NCI-H69 (cell line): ENCODE data around the gene ACAA1.
A peak's percentile ranks its signal among the peaks of the same experiment; 100 is the strongest.
"Not testable (repeated sequence)": the region's sequence is repeated elsewhere in the genome, so short reads cannot be mapped to it uniquely, and the experiment has no call there.

ENCODE experiments used
- DNase-seq: peaks from one replicate; lab custom pipeline; 2025; lab: John Stamatoyannopoulos, UW

The ACAA1 gene, protein sequence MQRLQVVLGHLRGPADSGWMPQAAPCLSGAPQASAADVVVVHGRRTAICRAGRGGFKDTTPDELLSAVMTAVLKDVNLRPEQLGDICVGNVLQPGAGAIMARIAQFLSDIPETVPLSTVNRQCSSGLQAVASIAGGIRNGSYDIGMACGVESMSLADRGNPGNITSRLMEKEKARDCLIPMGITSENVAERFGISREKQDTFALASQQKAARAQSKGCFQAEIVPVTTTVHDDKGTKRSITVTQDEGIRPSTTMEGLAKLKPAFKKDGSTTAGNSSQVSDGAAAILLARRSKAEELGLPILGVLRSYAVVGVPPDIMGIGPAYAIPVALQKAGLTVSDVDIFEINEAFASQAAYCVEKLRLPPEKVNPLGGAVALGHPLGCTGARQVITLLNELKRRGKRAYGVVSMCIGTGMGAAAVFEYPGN

DNA sequence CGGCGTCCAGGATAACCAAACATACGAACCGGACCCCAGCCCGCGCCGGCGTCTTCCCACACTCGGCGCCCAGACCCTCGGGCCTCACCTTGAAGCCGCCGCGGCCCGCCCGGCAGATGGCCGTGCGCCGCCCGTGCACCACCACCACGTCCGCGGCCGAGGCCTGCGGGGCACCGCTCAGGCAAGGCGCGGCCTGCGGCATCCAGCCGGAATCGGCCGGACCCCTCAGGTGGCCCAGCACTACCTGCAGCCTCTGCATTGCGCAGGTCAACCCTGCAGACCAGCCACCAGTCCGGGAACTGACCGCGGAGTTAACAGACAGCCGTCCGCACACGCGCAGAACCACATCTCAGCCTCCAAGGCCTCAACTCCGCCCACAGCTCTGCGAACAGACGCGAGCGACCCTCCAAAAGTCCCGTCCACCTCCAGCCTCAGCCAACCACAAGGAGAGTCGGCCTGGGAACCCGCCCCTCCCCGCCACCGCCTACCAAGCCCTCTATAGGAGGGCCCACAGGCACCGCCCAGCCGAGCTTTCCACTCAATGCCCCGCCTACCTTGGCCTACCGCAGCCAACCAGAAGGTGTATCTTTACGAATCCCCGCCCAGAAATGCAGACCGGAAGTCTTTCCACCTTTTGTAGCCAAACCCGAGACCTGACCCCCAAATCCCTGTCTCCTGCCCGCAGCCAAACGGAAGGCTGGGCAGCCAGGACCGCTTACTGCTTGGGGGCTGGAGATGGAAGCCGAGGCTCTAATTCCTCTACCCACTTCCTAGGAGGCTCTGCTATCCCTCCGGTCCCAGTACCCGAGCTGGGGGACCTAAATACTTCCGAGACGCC, at the start of gene ACAA1:
Gene ACAA1 (minus strand): TSS at position 351 of the 838 bp plus-strand sequence. CDS start 92 bp downstream, at position 259.
- peak; percentile 97 for DNase-seq

DNA sequence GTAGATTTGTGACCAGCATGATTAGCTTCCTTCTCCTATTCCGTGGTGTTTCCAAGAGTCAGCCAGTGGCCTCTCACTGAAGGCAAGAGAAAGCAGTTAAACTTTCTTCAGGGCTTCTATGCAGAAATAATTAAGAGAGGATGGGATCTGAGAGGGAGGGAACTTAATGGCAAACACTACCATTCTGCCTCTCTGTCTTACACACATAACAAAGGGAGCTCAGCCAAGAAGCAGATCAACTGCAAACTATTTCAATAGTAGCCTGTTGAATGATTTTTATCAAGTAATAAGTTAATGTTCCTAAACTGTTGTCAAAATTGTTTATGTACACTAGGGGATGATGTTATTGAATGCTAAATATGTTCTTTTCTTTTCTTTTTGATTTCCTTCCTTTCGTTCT, 40.3 kb upstream of the ACAA1 start:
- no peak for DNase-seq

DNA sequence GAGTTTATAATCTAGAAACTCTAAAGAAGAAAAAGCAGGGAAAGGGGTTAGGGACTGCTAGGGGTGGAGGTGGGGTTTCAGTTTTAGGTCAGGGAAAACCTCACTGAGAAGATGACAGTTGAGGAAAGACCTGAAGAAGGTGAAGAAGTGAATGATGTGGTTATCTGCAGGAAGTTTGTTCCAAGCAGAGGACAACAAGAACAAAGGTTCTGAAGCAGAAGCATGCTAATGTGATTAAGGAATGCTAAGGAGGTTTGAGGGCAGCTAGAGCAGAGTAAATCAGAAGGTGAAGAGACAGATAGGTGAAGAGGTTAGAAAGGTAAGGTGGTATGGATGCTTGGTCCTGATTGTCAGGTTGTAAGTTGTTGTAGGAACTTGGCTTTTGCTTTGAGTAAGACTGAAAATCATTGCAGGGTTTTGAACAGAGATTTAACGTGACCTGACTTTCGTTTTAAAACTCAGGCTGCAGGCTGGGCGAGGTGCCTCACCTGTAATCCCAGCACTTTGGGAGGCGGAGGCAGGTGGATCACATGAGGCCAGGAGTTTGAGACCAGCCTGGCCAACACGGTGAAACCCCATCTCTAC, 37.0 kb upstream of the ACAA1 start:
- DNase-seq = no peak

DNA sequence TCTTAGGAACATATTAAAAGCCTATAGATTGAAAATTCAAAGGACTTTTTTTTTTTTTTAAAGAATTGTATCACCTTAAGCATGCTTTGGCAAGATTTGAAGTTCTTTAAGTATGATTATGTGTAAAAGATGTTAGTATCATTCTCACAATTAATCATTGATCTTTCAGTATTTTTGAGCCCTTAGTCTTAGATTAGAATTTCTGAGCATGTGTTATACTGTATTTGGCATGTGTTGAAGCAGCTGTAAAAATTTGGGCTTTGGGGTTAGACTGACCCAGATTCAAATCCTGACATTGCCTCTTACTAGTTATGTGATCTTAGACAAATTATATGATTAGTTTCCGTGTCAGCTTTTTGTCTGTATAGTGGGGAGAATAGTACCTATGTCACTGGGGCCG, 34.7 kb upstream of the ACAA1 start:
- DNase-seq = no peak

DNA sequence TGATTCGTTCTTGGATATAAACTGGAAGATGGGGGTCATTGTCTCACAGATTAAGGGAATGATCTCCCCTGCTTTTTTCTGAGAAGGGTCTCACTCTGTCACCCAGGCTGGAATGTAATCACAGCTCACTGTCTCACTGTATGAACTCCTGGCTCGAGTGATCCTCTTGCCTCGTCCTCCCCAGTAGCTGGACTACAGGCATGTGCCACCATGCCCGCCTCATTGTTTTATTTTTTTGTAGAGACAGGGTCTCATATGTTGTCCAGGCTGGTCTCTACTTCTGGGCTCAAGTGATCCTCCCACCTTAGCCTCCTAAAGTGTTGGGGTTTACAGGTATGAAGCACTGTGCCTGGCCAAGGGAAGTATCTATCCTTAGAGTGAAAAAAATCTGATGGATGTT, 33.8 kb upstream of the ACAA1 start:
- no peak for DNase-seq

DNA sequence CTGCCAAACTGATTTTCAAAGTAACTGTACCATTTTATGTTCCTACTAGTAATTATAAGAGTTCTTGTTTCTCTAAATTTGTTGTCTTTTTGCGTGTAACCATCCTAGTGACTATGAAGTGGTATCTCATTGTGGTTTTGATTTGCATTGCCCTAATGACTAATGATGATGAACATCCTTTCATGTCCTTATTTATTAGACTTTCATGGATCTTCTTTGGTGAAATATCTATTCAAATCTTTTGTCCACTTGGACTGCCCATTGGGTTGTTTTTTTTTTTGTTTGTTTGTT, 32.0 kb upstream of the ACAA1 start:
- DNase-seq = no peak

DNA sequence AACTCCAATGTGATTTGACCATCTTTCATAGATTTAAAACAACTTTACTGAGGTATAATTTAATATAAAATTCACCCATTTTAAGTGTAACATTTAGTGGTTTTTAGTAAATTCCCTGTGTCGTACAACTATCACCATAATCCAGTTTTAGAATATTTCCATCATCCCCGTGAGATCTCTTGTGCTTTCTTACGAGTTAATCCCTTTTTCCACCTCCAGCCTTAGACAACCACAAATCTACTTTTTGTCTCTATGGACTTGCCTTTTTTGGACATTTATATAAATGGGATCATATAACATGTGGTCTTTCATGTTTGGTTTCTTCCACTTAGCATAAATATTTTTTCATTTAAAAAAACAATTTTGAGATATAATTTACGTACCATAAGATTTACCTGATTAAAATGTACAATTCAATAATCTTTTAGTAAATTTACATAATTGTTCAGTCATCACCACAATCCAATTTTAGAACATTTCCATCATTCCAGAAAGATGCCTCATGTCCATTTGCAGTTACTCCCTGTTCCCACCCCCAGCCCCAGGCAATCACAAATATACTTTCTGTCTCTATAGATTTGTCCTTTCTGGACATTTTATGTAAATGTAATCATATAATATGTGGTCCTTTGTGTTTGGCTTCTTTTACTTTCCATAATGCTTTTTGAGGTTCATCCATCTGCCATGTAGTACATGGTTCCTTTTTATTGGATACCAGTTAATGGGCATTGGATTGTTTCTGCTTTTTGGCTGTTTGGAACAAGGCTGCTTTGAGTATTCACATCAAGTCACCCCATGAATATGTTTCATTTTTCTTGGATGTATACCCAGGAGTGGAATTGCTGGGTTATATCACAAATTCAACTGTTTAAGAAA, 31.5 kb upstream of the ACAA1 start:
- DNase-seq = no peak

DNA sequence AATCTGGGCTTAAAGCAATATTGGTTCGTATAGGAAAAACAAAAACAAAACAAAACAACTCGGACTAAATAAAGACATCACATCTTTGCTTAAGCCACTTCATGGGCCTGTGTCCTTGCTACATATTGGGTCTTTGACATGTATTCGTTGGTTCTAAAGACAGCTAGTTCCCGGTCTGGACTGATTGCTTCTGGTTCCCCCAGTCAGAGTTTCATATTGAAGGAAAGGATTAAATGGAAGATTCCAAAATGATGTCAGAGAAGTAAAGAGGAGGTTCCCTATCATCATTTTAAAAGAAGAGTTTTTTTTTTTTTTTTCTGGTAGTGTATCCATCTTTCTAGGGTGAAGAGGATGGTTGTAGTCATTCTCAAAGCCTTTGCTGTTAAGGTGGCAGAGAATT, 30.7 kb upstream of the ACAA1 start:
- DNase-seq = no peak

DNA sequence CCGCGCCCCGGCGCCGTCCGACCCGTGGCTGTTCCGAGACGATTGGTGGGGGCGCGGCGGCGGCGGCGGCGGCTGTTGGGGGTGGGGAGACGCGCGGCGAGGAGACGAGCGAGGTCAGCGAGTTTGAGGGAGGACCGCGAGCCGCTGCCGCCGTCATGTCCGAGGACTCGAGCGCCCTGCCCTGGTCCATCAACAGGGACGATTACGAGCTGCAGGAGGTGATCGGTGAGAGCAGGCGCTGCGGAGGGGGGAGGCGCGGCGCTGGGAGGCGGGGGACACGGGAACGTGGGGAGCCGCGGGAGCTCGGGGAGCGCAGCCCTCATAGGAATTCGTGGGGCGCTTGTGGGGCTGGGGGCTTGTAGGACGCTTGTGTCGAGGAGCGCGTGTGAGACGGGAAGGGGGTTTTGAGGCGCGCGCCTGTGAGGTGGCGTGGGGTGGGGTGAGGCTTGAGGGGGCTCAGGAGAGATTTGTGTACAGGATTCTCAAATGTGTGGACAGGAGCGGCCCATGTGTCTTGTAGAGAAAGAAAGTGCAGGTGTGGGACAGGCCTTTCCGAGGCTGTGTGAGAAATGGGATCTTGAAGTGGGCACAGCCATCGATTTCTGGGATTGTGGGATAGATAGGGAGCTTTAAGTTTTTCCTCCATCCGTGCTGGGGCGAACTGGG, 28.9 kb upstream of the ACAA1 start:
- peak; percentile 20 for DNase-seq

DNA sequence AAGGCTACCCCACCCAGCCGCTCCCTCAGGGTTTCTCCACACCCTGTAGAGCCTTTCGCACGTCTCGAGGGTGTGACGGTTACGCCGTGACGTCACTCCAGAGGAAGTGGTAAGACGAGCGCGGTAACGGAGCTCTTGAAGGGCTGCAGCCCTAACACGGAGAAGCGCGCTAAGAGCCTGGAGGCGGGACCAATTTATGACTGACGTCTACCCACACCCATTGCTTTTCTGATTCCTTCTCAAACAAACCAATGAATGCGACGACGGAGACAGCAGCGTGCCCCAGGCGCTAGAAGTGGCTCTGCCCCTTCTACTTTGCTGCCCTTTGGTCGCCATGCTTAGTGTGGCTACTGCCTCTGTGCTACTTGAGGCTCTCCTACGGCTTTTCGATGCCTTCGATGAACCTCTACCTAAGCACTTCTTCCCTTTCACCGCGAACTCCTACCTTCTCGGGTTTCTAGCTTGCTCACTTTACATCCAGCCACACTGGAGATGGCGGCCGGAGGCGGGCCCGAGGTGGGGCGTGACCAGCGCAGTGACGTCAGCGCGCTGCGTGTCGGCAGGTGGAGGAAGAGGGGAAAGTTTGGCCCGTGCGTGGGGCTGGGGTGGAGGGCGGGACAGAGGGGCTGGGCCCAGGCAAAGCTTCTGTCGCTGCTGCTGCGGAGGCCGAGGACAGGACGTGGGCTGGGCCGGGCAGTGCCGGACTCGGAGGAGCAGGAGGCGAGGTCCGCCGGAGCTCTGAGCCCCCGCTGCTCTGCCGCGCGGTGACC, 28.2 kb upstream of the ACAA1 start, which contains the start of gene OXSR1:
Gene OXSR1 (plus strand): TSS at position 586 of the 770 bp plus-strand sequence. CDS start 340 bp downstream, outside the sequence.
- peak; percentile 98 for DNase-seq

DNA sequence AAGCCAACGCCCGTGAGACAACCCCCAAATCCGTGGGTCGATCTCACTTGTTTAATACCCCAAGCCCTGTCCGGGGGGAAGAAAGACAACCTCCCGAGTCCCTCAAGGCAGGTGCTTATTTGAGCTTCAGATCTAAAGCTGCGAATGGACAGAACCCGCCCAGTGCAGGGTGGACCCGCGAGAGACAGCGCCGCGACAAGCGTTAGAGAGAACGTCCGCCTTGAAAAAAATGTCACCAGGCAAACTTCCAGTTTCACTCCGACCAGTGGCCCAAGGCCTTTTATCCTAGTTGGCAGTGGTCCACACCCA, 27.7 kb upstream of the ACAA1 start:
- DNase-seq = no peak

DNA sequence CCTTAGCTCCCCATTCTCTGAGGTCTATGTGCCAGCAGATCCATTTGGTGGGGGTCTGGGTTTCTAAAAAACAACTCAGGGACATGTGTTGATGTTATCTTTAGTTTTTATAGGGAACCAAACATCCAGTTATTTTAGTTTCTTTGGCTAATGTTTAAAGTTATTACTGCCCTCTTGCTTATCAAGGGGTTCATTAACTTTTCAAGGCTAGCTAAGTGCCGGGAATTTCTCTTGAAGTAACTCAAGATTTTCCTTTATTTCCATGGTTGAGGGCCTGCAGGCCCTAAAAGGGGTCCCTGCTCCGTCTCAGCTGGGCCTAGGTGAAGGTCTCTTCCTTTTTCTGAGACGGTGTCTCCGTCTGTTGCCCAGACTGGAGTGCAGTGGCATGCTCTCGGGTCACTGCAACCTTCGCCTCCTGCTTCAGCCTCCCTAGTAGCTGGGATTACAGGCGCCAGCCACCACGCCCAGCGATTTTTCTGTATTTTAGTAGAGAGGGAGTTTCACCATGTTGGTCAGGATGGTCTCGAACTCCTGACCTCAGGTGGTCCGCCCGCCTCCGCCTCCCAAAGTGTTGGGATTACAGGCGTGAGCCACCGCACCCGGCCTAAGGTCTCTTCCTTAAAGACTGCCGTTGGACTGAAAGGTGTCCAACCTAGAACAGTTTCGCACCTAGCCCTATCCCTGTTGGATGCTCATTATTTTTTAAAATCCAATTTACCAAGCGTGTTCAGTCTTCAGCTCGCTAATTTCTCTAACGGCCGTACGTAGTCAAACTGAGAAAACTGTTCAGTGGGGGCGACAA, 27.1 kb upstream of the ACAA1 start:
- no peak for DNase-seq

DNA sequence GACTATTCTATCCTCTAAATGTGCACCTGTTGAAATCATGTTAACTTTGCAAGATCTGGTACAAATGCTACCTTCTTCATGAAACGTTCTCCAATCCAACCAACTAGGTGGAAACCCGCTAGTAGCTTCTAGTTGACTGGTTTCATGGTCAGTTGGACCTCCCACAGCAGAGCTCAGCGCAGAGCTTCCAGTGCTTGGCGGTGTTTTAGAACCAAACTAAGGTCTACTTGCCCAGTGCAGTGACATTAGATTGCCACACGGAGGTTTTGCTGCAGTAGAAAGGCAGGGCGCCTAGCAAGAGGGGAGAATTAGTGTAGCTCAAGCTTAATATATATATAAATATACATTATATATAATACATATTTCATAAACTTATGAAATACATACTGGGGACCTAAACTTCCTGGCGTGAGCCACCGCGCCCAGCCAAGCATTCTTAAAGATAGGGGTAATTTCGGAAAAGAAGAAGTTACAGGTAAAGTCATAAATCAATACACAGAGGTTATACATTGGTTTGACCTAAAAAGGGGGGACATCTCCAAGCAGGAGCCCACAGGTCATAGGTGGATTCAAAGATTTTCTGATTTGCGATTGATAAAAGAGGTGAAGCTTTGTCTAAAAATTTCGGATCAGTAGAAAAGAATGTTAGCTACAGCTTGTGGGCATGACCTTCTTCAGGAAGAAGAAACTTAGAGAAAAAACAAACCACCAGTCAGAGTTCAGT, 26.4 kb upstream of the ACAA1 start:
- DNase-seq = peak; percentile 3

DNA sequence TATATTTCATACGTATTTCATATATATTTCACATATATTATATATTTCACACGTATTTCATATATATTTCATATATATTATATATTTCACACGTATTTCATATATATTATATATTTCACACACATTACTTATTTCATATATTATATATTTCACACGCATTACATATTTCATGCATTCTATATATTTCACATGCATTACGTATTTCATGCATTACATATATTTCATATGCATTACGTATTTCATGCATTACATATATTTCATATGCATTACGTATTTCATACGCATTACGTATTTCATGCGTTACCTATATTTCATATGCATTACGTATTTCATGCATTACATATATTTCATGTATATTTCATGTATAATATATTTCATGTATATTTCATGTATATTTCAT, 23.8 kb upstream of the ACAA1 start:
- DNase-seq = not testable (repeated sequence)

DNA sequence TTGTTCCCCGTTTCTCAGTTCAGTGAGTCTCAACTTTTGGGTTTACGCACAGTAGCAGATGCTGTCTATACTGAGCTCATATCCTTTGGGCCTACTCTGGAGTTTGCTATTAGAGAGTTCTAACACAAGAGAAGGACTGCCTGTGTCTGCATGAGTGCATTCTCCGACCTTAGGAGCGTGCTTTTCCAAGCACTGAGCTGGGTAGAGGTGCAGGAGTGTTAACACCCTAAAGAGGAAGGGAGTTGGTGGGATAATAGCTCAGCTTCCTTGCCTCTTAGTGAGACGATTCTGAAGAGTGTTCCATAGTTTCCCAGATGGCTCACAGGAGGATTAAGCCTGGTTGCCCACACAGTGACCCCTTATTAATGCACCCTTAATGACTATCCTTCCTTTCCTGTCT, 21.5 kb upstream of the ACAA1 start:
- DNase-seq = no peak

DNA sequence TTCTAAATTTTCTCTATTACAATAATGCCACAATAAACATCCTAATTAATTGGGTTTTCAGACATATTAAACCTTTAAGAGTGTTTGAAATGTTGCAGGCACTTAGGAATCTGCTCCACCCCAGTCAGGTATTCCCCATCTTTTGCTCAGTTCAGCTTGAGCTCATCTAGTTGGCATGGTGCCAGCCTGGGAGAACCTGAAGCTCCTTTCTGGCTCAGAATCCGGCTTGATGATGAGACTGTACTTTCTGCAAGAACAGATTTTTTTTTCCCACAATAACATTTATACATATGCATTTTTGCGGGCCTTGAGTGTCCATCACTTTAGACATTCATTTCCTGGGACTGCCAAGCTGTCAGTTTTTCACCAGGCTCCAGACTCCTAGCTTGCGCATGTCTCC, 20.7 kb upstream of the ACAA1 start:
- DNase-seq = peak; percentile 63

DNA sequence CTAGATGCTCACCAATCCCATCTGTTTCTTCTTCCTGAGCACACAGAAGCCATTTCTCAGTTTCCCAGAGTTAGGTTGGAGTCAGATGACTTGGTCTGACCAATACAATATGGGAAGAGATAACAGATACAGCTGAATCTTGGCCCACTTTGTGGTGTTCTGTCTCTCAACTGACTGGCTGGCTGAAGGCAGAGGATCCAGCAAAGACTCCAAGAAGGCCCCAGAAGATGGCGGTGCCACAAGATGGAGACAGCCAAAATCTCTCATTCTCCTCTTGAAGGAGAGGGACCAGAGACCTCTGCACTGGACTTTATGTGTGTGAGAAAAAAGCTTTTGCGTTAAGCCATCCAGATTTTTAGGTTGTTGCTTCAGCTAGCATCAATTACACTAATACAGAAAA, 20.2 kb upstream of the ACAA1 start:
- DNase-seq = no peak

DNA sequence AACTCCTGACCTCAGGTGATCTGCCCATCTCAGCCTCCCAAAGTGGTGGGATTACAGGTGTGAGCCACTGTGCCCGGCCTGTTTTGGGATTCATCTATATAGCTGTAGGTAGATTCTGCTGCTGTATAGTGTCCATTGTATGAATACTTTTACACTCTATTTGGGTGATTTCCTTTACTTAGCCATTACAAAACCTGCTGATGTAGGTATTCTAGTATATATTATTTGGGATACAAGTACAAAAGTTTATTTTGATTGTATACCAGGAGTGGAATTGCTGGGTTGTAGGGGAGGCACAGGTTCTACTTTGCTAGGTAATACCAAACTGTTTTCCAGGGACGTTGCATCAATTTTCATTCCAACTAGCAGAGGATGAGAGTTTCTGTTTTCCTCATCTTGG, 18.9 kb upstream of the ACAA1 start:
- no peak for DNase-seq

DNA sequence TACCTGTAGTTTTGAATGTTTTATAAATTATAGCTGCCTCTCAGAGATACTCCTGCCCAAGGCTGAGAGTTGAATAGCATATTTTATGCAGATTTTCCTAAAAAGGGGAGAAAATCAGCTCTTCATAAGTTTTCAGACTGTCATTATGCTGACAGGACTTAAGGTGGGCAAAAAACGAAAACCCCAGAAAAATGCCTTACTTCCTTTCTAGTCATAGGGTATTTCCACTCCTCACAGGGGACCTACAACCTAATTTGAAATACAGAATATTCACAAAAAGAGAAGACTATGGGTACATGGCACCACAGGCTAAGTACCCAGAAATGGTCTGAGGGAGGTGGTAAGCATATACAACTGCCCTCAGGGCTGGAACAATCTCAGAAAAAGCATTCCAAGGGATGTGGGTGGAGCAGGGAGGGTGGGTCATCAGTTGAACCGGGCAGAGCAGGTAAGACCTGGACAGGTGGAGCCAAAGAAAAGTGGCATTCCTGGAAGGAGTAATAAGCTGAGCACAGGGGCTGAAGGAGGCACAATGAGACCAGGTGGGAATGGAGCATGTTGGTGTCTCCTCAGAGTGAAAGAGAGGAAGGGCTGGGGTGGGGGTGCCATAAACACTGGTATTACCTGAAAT, 17.8 kb upstream of the ACAA1 start:
- DNase-seq = peak; percentile 23
